ENCODE results near the gene KISS1R.
A peak's percentile ranks its signal among the peaks of the same experiment; 100 is the strongest.
"Not testable (repeated sequence)": the region's sequence is repeated elsewhere in the genome, so short reads cannot be mapped to it uniquely, and the experiment has no call there.

KISS1R gene

DNA sequence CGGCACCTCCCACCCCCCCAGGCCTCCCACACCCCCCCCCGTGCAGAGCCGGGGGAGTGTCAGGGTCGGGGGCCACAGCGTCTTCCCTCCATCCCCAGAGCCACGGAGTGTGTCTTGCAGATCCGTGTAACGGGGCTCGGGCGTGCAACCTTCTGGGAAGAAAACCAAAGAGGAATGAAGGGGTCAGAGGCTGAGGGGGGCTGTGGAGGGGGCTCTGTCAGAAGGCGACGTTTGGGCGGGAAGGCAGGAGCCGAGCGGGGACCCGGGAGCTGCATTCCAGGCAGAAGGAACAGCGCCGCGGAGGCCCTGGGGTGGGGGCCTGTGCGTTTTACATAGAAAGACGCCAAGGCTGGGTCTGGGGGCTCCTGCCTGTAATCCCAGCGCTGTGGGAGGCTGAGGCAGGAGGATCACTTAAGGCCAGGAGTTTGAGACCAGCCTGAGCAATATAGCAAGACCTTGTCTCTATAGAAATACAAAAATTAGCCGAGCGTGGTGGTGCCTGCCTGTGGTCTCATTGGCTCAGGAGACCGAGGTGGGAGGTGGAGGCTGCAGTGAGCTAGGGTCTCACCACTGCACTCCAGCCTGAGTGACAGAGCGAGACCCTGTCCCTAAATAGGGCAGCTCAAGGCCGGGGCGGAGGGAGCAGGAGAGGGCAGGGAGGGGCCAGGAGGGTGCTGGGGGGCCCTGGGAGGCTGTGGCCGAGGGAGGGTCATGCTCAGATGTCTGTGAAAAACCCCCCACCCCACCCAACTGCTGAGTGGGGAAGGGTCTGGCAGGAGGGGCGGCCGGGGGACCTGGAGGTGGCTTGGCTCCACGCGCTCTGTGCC lies 36.5 kb downstream of the KISS1R start:
- DNase-seq (ENCODE audit: low read depth): no peak

DNA sequence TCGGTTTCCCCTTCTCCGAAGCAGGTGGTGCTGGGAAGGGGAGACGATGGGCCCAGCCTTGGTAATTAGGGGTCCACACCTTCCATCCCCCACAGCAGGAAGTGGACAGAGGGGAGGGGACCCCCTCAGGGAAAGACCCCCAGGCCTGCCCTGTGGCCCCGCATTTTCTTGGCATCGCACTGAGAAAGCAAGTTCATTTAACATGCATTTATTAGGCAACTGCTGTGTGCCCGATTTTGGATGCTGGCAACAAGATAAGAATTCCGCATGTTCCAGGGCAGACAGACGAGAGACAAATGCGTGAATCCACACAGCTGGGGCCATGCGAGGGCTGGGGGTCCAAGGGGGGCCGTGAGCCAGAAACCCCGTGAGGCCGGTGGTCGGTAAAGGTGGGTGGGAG lies 37.1 kb downstream of the KISS1R start:
- DNase-seq (ENCODE audit: low read depth): no peak

DNA sequence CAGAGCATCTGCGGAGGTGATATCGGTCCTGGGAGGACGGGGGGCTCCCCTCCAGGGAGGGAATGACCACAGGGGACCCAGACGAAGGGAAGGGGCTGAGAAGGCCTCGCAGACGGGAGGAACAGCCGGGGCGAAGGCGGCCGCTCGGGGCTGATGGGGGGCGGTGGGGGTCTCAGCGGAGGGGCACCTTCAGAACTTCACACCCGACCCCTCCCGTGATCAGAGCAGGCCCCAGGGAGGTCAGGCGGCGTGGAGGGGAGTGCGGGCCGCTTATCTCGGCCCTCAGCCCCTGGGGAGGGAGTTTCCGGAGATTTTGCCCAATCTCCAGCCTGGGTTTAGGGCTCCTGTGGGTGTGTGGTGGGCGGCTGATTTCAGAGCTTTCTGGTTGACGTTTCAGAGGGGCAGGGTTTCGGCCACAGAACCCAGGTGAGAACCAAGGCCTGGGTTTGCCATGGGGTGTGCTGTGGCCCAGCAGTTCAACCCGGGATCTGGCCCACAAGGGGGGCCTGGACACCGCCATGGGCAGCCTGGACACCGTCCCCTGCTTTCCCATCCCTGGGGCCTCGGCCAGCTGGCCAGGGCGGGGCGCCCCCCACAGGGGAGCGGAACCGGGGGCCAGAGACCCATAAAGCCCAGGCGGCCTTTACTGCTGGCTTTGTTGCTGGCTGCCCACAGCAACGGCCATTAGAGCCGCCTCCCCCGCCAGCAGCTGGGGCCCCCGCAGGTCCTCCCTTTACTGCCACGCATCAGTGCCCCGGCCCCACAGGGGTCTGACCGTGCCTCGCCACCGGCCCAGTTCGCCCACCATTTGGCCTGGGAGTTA lies 37.8 kb downstream of the KISS1R start:
- DNase-seq (ENCODE audit: low read depth): no peak

DNA sequence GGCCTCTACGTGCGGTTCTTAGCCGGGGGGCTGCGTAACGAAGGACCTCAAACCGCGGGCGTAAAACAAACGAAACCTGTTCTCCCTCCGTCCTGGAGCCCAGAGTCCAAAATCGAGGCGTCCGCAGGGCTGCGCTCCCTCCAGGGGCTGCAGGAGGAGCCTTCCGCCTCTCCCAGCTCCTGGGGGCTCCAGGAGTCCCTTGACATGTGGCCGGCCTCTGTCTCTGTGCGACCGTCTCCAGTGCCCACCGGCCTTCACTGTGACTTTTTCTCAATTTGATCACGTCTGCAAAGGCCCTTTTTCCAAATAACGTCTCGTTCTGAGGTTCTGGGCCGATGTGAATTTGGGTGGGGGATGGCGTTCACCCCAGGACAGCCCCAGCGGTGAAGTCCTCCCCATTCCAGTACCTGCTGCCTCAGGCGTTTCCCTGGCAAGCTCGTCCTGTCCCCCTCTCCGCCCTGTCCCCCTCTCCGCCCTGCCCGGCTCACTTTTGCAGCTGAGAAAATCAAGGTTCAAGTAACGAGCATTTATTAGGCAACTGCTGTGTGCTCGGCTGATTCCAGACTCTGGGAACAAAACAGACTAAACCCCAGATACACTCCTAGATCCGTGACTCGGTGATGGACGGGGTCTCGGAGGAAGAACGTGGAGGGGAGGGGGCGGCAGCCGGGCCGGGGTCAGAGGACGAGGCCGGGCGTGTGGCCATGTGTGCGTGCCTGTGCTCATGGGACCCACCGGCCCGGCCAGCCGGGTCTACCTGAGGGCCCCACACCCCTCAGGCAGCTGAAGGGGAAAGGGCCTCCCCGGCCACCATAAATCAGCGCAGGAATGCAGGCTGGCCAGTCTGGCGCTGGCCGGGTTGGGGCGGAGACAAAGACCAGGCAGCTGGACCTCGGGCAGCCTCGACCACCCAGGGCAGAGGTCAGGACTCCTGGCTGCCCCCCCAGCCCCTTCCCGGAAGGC lies 39.0 kb downstream of the KISS1R start:
- DNase-seq (ENCODE audit: low read depth): no peak

DNA sequence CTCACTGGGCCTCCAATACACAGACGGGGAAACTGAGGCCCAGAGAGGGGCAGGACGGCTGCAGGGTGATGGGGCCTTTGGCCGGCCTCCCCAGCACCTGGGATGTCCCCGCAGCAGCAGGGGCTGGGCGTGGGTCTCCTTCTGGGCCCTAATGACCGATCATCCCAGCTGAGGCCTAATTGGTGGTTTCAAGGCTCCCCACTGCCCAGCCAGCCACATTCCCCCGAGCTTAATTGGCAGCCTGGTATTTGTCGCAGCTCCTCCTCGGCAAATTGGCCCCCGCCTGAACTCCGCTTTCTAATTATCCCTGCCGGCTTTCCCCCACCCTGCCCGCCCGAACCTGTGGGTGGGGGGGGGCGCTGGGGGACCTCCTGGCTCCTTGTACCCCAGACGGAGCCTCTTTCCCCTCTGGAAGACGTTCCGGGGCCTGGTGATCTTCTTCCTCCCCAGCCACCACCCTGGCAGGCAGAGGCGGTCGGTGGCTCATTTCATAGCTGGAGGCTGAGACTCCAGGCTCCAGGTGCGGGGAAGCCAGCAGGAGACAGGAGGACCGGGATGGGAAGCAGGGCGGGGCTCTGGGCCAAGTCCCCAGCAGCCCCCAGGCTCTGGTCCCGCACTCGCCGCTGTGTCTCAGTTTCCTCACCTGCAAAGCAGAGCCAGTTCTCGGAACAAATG lies 39.8 kb downstream of the KISS1R start:
- peak; percentile 45 for DNase-seq (ENCODE audit: low read depth)

DNA sequence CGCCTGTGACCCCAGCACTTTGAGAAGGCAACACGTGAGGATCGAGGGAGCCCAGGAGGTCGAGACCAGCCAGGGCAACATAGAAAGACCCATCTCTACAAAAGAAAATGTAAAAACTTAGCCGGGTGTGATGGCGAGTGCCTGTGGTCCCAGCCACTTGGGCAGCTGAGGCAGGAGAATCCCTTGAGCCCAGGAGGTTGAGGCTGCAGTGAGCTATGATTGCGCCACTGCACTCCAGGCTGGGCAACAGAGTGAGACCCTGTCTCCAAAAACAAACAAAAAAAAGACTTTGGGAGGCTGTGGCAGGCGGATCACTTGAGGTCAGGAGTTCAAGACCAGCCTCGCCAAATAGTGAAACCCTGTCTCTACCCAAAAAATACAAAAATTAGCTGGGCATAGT lies 40.4 kb downstream of the KISS1R start:
- not testable (repeated sequence) for DNase-seq (ENCODE audit: low read depth)

DNA sequence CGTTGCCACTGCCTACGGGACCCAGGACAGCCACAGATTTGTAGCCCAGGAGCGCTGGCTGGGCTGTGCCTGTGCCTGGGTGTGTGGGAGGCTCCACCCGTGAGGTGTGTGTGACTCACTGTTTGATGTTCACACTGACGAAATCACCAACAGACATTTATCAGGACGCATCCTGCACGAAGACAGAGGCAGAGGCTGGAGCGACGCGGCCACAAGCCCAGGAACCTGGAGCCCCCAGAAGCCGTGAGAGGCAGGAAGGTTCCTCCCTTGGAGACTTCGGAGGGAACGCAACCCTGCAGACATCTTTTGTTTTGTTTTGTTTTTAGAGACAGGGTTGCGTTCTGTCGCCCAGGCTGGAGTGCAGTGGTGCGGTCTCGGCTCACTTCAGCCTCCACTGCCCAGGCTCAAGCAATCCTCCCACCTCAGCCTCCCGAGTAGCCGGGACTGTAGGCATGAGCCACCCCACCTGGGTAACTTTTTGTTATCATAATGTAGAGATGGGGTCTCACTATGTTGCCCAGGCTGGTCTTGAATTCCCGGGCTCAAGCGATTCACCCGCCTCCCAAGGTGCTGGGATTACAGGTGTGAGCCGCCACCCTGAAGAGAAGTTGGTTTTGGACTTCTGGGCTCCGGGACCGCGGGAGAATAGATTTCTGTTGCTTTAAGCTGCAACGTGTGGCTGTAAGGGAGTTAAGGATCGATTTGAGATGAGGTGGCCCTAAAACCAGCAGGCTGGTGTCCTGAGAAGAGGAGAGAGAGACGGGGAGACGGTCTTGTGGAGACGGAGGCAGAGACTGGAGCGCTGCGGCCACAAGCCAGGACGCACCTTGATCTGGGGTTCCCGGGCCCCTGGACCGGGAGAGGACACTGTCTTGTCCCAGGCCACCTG lies 42.1 kb downstream of the KISS1R start:
- DNase-seq (ENCODE audit: low read depth): peak; percentile 74

DNA sequence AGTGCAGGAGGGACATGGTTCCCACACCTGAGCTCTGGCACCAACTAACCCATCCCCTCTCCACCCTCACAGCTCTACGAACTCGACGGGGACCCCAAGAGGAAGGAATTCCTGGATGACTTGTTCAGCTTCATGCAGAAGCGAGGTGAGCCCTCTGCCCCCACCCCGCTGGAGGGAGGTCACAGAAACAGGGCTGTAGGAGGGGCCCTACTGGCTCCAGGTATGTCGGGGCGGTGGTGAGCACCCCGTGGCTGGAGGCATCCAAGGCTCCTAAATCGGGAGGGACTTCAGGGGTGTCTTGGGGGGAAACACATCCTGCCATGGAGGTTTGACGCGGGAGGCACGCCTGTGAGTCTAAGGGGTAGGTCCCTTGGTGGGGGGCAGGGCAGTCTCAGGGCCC lies 42.9 kb downstream of the KISS1R start:
- no peak for DNase-seq (ENCODE audit: low read depth)

DNA sequence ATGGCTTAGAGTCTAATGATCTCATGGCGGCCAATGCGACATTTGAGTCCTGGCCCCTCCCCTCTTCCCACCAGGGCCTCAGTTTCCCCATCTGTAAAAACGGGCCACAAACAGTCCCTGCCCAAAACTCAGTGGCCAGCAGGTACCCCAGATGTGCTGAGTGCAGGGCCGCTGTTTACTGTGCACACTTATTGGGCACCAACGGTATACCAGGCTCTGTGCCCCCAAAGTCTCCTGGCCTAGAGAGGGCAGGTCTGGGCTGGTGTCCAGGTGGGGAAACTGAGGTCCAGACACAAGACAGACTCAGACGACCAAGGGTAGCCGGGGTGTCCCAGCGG lies 43.4 kb downstream of the KISS1R start:
- DNase-seq (ENCODE audit: low read depth): no peak

DNA sequence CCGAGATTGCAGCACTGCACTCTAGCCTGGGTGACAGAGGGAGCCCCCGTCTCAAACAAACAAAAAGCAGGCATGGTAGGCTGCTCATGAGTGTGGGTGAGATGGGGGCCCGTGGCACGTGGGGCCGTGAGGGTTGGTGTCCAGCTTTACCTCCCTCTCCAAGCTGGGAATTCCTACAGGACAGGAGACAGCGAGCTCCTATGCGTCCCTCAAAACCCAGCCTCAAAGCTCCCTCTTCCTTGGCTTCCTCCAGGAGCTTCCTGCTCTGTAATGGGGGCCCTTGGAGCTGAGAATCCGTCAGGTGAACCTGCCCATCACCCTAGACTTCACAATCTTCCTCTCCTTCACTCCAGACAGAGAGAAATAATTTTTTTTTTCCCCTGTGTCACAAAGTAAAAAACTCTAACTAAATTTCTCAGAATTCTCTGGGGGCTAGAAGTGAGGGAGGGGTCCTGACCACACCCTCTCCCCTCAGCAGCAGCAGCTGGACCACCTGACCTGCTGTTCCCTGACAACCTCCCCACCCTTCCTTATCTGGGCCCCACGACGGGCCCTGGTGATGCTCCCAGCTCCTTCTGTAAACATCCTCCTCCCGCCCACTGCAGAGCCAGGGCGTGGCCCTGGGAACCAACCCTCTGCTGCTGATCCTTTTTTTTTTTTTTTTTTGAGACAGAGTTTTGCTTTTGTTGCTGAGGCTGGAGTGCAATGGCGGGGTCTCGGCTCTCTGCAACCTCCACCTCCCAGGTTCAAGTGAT lies 44.9 kb downstream of the KISS1R start:
- DNase-seq (ENCODE audit: low read depth): peak; percentile 70

DNA sequence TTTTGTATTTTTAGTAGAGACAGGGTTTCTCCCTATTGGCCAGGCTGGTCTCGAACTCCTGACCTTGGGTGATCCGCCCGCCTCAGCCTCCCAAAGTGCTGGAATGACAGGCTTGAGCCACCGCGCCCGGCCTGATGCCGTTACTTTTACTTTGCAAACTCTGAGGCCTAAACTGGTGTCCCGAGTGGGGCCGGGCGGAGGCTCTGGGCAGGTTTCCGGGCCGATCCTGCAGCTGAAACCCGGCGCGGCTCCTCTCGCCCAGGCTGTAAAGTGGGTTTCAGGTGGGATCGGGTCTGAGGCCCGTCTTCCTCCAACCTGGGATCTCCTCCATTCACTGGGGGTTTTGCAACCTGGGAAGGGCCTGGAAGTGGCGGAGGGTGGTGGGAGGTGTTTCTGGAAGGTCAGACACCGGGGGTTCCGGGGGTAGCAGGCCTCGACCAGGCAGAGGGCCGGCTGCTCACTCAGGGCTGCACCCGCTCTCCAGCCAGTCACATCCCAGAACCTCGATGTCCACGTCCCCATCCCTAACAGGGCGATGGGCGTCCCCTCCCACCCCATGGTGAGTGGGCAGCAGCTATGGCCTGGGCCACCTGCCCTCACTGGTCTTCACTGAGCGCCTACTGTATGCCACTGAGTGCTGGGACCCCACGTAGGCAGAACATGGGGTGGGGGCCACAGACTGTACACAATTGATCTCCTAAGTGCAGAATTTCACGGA lies 45.7 kb downstream of the KISS1R start:
- no peak for DNase-seq (ENCODE audit: low read depth)

DNA sequence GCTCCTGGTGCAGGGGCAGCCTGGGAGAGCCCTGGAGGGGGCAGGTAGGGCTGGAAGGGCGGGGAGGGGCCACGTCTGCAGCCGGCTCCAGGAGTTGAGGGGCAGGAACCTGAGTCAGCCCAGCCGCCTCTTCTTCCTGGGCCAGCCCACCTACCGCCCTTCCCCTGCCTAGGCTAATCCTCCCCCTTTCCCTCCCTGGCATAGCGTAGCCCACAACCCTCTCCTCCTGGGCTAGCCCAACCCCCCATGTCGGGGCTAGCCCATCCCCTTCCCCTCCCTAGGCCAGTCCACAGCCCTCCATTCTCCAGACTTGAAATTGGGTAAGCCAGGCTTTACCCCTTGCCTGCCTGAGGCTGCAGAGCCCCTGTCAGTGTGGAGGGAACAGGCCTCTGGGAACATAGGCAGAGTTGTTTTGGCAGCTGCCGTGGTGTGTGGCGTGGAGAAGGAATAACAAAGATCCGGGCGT lies 46.4 kb downstream of the KISS1R start:
- DNase-seq (ENCODE audit: low read depth): no peak

DNA sequence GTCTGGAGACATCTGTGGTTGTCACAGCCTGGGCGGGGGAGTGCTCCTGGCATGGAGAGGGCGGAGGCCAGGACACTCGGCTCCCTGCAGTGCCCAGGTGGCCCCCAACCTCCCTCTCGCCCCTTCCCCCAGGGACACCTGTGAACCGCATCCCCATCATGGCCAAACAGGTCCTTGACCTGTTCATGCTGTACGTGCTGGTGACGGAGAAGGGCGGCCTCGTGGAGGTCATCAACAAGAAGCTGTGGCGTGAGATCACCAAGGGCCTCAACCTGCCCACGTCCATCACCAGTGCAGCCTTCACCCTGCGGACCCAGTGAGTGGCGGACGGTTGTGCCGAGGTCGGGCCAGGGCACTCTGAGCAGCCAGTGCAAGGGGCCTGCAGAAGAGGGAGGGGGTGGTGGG lies 47.0 kb downstream of the KISS1R start:
- no peak for DNase-seq (ENCODE audit: low read depth)

DNA sequence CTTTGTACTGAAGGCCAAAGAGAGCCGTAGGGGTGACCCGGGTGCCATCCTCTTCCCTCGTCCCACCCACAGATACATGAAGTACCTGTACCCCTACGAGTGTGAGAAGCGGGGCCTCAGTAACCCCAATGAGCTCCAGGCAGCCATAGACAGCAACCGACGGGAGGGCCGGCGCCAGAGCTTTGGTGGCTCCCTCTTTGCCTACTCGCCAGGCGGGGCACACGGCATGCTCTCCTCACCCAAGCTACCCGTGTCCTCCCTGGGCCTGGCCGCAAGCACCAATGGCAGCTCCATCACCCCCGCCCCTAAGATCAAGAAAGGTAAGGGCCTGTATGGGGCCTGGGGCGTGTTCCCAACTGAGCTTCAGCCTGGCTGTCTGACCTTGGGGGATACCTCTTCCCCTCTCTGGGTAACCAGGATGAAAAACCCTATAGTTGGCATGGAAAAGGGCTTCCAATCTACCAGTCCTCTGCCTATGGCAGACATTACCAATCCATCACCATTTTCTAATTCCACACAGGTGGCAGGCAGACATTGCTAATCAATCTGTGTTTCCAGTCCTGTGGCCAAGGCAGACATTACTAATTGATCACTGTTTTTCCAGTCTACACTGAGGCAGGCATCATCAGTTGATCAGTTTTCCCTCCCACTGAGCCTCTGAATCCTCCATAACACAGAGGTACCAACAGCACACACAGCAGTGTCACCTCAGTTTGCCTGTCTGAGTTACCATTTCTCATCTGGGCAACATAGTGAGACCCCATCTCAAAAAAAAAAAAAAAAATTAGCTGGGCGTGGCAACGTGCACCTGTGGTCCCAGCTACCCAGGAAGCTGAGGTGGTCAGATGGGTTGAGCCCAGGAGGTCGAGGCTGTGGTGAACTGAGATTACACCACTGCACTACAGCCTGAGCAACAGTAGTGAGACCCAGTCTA lies 47.9 kb downstream of the KISS1R start:
- peak; percentile 31 for DNase-seq (ENCODE audit: low read depth)

DNA sequence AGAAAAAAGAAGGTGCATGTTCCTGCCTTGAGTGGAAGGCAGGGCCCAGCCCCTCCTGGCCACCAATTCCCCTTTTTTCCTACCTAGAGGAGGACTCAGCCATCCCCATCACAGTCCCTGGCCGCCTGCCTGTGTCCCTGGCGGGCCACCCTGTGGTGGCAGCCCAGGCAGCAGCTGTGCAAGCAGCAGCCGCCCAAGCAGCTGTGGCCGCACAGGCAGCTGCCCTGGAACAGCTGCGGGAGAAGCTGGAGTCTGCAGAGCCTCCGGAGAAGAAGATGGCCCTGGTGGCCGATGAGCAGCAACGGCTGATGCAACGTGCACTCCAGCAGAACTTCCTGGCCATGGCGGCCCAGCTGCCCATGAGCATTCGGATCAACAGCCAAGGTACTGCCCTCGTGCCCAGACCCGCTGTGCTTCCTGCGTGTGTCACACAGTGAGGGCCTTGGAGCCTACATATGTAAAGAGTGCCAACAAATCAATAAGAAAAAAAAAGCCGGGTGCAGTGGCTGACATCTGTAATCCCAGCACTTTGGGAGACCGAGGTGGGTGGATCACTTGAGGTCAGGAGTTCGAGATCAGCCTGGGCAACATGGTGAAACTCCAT lies 49.5 kb downstream of the KISS1R start:
- DNase-seq (ENCODE audit: low read depth): no peak

All from iris pigment epithelial cell (primary cell).